Measurements from ENCODE around the gene WDR45.
A peak's percentile ranks its signal among the peaks of the same experiment; 100 is the strongest.

Gene WDR45

DNA sequence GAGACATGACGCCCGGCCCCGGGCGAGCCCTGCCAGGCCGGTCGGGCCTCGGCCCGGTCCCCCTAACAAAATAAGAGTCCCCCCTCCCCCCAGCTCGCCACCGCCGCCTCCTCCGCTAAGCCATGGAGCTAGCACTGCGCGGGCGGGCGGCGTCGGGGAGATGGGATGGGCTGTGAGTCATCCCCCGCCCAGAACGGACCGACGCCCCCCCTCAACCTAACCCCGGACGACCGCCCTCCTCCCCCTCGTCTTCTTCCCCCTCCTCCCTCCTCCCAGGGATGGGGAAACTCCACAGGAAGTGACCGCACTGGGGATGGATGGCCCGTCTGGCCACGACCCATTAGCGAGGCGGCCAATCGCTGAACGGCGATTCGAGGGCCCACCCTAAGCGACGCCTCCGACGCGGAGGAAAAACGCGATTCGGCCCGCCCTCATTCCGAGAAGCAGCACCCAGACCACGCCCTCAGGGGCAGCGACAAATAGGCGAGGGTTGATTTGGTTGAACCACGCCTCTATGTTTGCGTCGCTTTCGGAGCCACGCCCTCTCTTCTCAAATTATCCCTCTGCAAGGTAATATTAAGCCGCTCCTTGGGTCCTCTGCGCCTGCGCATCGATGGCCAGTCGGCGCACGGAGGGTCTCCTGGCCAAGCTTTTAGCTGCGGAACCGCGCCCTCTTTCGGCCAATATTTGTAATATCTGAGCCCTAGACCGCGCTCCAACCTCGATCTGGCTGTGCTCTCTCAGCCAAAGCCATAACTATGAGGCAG lies 36.3 kb downstream of the WDR45 start, which contains the start of gene TFE3:
Gene TFE3 (minus strand): TSS at position 138 of the 767 bp plus-strand sequence. CDS start 131 bp downstream, at position 7.
- FAIRE-seq (peak; percentile 99), DNase-seq (ENCODE audit: low spot score) (peak; percentile 97)

DNA sequence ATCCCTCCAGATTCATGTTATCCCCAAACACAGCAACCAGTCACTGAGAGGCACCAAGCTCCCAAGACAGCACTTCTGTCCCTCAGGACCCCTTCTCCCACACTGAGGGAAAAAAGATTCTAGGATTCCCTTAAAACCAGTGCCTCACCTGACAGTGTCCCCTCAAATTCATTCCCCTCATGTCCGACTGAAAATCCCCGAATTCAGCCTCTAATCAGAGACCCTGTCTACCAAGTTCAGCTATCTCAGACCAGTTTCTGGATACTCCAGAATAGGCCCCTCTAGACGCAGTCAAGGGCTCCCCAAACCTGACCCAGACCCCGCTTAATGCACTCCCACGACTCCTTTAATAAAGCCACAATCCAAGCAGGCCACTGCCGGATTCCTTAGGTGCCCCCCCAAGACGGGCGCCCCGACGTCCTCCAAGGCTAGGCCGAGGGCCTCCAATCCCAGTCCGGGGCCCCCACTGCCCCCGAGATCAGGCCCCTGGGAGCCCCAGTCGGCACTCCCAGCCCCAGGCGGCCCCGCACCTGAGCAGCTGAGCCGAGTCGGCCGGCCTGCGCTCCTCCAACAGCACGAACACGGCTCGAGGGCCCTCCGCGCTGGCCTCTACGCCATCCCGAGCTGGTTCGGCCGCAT lies 37.0 kb downstream of the WDR45 start:
- FAIRE-seq = no peak
- no peak for DNase-seq (ENCODE audit: low spot score)

DNA sequence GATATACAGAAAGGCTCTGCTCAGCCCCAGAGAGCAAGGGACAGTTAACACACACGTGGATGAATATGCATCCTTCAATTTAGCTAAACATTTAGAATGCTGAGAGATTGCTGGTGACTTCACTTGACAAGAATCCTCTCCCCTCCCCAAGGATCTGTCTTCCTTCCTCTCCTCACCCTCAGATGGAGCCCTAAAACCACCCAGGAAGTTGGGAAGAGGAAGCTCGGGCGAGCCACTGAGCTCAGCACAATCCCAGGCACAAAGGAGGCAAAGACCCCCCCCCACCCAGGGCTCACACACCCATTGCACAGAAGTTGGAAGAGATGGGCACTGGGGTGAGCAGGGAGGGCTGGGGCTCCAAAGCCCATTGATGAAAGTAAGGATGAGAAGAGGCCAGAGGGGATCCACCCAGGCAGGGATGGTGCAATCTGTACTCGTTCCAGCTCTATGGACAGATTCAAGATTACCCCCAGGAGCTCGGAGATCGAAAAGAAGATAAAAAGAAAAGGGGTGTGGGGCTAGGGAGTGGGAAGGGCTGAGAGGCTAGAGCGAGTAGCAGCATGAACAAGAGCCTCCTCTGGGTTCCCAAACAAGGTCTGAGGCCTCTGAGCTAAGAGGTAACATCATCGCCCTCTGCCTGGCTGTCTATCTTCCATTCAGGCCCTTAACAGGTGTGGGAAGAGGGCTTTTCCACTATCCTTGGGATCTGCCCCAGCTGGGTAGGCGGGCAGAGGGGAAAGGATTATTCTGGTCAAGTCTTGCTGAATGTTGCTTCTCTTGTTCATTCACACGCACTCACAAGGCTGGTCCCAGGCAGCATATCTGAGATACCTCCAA lies 37.7 kb downstream of the WDR45 start:
- FAIRE-seq (peak; percentile 85), DNase-seq (ENCODE audit: low spot score) (peak; percentile 65)

DNA sequence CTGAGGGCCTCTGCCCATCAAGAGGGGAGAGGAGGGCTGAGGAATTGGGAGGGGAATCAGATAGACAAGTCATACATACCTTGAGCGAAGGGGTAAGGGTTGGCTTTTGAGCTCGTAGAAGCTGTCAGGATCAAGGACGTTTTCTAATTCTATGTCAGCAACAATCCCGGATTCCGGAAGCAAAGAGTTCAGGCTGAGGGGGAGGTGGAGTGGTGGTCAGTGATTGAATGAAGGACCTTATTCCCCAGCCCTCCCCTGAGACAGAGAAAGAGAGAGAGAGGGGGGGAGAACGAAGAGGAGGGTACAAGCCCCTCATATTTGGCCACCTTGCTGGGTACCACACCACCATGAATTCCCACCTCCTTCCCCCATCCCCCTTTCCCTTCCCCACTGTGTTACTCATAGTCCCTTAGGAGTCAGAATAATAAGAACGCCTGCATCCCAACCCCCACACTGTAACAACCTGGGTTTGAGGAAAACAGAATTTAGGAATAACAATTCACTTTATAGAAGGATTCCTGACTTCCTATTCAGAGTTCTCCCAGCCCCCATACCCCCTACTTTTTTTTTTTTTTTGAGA lies 39.2 kb downstream of the WDR45 start:
- DNase-seq (ENCODE audit: low spot score) (peak; percentile 7), FAIRE-seq (no peak)

DNA sequence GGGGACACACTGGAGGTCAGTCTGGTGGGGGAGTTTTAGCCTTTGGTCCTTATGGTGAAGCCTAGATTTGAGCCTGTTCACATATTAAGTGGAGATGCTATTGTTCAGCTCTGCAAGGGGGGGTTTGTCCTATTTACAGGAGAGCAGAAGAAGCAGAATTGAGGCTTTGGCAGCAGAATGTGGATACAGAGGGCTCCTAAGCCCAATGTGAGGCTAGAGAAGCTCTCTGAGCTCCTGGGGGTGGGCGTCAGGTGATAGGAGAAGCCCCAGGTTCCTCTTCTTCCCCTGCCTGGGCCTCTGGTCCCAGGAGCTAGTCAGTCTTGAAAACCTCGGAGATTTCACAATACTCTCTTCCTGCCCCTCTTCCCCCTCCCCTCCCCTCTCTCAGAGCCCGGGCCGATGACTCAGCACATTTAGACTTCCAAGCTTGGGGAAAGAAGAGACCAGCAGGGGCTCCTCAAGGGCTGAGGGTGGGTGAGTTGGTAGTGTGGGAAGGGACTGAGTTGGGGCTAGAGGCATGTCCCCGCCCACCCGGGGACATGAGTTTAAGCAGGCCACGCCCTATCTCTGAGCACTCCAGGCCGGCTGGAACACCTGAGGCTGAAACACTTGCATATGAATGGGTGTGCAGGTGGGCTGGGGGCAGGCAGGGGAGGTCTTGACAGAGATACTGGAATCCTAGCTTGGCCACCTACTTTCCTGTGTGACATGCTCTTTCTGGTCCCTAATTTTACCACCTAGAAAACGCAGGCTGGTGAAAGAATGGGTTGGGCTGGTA lies 39.9 kb downstream of the WDR45 start:
- DNase-seq (ENCODE audit: low spot score) (peak; percentile 84), FAIRE-seq (peak; percentile 92)

DNA sequence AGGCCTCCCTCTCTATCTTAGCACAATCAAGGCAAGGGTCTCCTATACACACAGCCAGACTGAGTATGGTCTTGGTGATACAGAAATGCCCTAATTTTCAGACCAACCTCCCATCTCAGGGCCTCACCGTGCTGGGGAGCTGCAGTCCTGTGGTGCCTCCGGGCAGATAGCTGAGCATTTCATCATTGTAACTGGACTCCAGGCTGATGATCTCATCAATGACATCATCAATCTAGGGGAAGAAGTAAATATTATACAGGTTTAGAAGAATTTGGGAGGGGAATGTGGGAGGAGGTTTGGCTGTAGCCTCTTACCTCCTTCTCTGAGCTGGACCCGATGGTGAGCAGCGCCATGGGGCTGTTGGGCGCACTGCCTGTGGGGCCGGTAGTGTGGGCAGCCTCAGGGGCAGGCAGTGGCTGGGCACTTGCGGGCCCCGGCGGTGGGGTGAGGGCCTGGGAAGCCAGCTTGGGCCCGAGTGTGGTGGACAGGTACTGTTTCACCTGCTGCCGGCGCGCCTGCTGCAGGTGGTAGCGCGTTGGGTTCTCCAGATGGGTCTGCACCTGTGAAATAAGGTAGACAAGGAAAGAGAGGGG lies 41.7 kb downstream of the WDR45 start:
- no peak for FAIRE-seq
- no peak for DNase-seq (ENCODE audit: low spot score)

DNA sequence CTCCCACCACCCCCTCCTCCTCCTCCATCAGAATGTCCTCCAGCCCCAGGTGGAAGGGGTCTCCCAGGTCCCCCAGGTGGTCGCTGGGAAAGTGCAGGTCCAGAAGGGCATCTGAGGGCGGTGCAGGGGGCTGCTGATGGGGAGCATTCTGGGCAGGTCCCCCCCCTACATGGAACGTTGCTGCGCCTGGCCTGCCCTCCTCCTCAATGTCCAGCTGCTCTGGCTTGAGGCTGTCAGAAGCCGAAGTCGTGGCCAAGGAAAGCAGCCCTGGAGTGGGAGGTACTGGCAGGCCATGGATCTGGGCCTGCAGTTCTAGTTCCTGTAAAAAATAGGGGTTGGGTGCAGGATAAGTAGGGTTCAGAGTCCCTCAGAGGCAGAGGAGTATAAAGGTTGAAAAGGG lies 49.4 kb downstream of the WDR45 start:
- FAIRE-seq (no peak), DNase-seq (ENCODE audit: low spot score) (no peak)

DNA sequence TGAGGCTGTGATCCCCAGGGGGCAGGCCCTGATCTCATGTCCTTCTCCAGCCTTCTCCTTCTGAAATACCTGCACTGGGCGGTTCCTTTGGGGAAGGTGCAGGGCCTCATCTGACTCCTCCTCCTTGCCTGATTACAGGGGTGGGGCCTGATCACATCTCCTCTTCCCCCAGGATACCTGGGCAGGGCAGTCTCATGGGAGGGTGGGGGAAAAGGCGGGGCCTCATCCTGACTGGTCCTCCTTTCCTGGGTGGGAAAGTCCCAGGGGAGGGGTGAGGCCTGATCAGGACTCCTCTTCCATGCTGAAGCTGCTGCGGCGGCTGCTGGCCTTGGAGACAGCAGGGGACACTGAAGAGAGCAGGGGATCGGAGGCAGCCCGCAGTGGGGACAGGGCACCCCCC lies 49.8 kb downstream of the WDR45 start:
- FAIRE-seq (no peak), DNase-seq (ENCODE audit: low spot score) (no peak)

Measured in RCC 7860 (cell line).